ENCODE measurements around the gene FBXL15.

GRCh38 chr10:102449321-102450123 is 28.9 kb downstream of the FBXL15 start:
- no peak; the same call in 1 of the 2 replicates for TF ChIP-seq TEAD4 (IDR thresholded peaks at IDR 0.05)
- no peak for TF ChIP-seq RAD21 (IDR thresholded peaks at IDR 0.05; ENCODE audit: low read depth)
- no peak for TF ChIP-seq EGR1 (IDR thresholded peaks at IDR 0.05)
- TF ChIP-seq FOXM1 (IDR thresholded peaks at IDR 0.05; ENCODE audit: borderline replicate concordance, low read depth): no peak

All from Ishikawa (cell line).